Coronary artery (tissue), 2 donors: Measurements from ENCODE around the gene IKZF1.

Experiments used
- DNase-seq: peaks from one replicate; pipeline ENCODE4 v3.0.0-alpha.2; 2017; ENCODE audit warnings: low spot score
- H3K27ac ChIP-seq, 2 donors: fragments of 200-600 bp; sonication (generic); one replicate each; pipeline ENCODE4 v1.5.1; 2016 to 2019
- H3K4me3 ChIP-seq: fragments of 200-600 bp; sonication (generic); 2 replicates; pipeline ENCODE4 v1.5.1; 2016; ENCODE audit warnings: mild to moderate bottlenecking, moderate library complexity
- TF ChIP-seq, protein P1 (sequence below): fragments of 200-600 bp; sonication (generic); IDR thresholded peaks from one replicate; pipeline ENCODE4 v1.5.1; 2019; ENCODE audit warnings: antibody characterized with exemption

The IKZF1 gene

DNA sequence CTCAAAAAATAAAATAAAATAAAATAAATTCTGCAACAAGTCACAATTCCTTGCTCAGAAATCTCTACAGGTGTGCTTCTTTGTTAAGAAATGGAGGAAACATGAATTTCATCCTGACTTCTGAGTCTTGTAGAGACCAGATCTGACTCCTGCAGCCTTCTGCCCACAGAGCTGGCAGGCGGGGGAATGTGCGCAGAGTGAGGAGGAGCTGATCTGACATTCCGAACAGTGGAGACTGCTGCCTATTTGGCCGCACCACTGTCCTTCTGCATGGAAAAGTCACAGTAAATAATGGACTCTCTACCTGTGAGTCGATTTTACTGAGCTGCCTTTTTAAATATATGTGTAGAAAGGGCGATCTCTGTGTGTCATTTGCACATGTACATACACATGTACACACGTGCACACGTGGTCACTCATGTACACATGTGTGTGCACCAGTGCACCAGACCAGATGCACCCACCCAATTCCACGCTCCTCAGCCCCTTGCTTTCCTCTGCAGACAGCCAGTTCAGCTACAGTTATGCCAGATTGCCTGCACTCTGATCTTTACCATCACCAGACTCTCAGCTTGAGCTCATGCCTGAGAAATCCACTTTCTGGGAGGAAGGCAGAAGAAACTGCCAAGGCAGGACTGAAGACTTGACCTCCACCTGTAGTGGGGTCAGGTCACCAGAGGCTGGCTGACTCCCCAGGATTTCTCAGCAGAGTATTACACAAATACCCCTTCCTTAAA lies 54.9 kb downstream of the IKZF1 start:
- no peak overlapping the region for H3K27ac ChIP-seq
- no peak overlapping the region for H3K4me3 ChIP-seq
- TF ChIP-seq, protein P1, sequence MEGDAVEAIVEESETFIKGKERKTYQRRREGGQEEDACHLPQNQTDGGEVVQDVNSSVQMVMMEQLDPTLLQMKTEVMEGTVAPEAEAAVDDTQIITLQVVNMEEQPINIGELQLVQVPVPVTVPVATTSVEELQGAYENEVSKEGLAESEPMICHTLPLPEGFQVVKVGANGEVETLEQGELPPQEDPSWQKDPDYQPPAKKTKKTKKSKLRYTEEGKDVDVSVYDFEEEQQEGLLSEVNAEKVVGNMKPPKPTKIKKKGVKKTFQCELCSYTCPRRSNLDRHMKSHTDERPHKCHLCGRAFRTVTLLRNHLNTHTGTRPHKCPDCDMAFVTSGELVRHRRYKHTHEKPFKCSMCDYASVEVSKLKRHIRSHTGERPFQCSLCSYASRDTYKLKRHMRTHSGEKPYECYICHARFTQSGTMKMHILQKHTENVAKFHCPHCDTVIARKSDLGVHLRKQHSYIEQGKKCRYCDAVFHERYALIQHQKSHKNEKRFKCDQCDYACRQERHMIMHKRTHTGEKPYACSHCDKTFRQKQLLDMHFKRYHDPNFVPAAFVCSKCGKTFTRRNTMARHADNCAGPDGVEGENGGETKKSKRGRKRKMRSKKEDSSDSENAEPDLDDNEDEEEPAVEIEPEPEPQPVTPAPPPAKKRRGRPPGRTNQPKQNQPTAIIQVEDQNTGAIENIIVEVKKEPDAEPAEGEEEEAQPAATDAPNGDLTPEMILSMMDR = no peak
- DNase-seq = no peak

DNA sequence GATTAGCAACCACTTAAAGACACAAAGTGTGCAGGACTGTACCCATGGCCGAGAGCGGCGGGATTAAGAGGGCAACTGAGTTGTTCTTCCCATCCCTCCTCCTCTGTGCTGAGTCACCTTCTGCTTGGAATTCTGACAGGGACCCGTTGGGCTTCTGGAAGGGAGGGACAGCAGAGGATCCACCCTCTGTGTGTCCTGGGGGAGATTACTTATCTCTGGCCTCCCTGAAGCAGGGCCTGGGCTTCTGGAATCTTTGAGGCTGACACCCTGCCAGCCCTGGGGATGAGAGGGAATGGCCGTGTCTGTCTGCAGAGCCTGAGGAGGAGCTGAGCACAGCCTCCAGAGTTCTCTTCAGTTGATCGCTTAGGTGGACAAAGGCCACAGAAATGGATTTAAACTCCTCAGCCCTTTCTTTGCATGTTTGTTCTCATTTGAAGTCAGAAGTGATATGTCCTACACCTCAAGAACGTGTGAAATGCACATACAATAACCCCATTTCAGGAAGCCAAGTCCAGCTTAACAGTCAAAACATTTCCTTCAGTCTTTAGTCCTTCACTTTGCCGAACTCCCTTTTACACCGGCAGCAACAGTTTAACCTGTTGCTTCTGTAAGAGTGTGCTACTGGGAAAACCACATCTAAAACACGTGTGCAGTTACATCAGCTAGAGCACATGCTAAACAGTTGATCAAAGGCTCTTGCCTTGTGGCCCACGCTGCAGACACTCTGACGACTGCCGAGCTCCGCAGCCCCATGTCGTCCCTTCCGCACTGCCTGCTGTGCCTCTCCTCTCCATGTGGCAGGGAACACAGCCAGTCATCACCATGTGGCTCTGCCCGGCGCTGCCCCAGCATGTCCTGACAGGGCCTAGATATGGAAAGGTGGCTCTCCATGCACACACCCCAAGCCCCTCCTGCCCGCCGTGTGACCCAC lies 55.7 kb downstream of the IKZF1 start:
- H3K27ac ChIP-seq = peak overlapping the region in 1 of 2 donors; percentile 32
- DNase-seq = no peak
- TF ChIP-seq, protein P1 = no peak
- H3K4me3 ChIP-seq = no peak overlapping the region

DNA sequence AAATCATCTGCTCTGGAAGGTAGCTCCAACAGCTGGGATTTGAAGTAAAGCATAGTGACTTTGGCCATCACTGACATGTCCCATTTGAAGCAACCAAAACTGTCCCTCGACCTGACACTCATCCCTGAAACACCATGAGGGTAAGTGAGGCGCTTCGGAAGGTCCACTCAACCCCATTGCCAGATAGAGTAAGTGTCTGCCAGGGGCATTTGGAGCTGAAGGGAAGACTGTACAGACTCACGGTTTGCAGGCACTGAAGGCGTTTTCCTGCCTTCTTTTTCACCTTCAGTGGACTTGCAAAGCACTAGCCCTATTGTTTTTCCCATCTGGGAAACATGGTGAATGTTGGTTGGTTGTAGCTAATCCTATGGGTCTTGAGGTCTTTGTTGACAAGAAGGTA lies 57.6 kb downstream of the IKZF1 start:
- TF ChIP-seq, protein P1 = no peak
- no peak overlapping the region for H3K4me3 ChIP-seq
- no peak overlapping the region for H3K27ac ChIP-seq
- DNase-seq = no peak

DNA sequence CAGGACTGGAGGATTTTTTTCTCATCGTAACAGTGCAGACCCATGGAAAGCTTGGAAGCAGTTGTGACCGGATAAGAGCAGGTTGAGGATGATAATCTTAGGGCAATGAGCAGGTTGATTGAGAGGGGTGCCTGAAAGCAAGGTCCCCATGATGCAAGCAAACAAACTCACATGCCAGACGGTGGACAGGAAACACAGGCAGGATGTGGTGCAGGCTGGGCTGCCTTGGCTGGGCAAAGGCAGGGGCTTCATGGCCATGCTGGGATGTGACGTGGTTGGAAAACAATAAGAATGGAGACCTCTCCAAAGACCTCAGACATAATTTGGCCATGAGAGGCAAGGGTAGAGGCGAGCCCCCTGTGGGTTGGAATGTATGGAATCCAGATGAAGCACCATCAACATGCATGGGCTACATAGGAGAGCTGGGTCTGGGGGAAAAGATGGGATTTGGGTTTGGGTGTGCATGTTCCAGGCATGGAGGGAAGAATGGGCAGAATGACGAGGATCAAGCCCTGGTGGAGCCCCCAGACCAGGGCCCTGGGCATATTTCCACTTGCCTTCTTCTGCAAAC lies 58.3 kb downstream of the IKZF1 start:
- TF ChIP-seq, protein P1 = no peak
- DNase-seq = no peak
- H3K27ac ChIP-seq = no peak overlapping the region
- no peak overlapping the region for H3K4me3 ChIP-seq

DNA sequence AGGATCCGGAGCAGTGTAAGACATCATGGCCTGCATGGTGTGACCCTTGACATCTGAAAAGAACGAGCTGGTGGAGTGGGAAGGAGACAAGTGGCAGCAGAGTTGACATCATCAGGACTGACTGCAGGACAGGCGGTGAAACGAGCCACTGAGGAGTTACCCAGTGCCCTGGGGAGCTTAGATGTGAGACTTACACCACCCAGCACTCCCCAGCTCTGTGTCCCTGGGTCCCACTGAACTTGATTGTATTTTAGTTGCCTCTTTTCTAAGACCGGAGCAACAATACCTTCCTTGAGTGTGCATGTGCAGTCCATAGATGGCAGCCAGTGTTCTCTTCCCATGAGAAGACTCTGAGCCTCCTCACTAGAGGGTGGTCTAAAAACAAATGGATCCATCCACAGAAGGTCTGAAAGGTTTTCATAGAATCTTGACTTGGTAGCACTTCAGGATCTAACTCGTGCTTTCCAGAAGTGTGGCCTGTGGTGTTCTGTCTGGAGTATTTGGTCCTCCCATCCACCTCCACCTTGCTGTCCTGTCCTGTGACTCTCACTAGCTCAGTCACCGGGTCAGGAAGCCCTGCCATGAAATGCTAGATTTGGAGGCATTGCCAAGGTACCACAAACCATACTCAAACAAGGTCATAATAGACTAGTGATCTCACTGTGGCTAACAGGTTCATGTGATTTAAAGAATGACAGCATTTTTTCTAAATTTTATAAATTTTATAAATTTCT lies 59.0 kb downstream of the IKZF1 start:
- Histone ChIP-seq H3K27ac (no peak overlapping the region), H3K4me3 (no peak overlapping the region)
- TF ChIP-seq, protein P1 = no peak
- no peak for DNase-seq

DNA sequence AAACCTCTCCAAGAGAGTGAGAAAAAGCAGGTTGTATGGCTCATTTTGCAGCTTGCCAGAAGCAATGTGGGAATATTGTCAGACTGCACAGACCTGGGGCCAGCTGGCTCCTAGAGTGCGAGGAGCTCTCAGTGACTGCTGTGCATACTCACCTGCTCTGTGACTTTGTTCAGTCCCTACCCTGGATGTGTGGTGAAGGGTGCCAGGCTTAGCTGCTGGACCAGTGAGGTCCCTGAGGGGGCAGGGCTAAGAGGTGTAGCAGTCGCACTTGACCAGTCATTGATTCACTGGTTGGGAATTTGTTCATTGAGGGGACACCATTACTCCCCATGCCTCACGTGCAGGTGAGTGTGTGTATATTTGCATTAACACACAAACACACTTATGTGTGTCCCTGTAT lies 60.1 kb downstream of the IKZF1 start:
- TF ChIP-seq, protein P1 = no peak
- no peak overlapping the region for H3K4me3 ChIP-seq
- H3K27ac ChIP-seq = no peak overlapping the region
- DNase-seq = no peak
